GM13976 (cell line): ENCODE measurements around the gene PIP5K1B.
"Not testable (repeated sequence)": the region's sequence is repeated elsewhere in the genome, so short reads cannot be mapped to it uniquely, and the experiment has no call there.

Experiments
- DNase-seq: peaks from one replicate; pipeline ENCODE4 v3.0.0; 2012; ENCODE audit warnings: low spot score
- CTCF ChIP-seq: IDR thresholded peaks from 2 replicates; pipeline ENCODE4 v1.5.1; 2012; ENCODE audit warnings: borderline replicate concordance, mild to moderate bottlenecking; ENCODE audit not compliant: insufficient read depth; ENCODE audit errors: extremely low read depth, missing control alignments, control extremely low read depth
- in situ Hi-C: fragments of 300-500 bp; cut with MboI; formaldehyde crosslinking; loops from one replicate; pipeline ENCODE4 v1.12.0; 2022; ENCODE audit warnings: low sequenced_read_pairs, mixed read lengths, inconsistent platforms; ENCODE audit not compliant: unreplicated experiment

Gene PIP5K1B

GRCh38 chr9:68697851-68698250 is 7.2 kb upstream of the PIP5K1B start:
- TF ChIP-seq CTCF = no peak
- DNase-seq = no peak
- in situ Hi-C loops = no loop called here

DNA sequence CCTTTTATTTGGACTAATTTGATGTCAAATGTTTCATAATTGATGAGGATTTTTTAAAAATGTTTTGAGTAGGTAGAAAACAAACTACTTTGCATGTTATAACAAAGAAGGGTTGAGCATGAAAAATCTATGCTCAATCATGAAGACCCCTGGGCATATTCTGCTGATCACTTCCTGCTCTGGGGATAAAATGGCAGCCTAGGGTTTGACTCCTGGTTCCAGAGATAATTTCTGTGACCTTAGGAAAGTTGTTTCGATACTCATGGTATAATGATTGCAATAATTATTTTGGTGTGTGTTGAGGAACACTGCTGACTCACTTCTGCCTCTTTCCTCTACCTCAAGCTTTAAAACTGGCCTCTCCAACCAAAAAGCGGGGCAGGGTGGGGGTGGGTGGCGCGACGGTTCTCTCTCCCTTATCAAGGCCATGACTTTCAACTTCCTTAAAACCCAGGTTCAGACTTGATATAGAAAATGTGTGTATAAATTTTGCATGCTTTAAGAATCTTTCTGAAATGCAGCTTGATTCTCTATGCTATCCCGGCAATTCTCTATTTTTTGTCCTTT is 6.0 kb upstream of the PIP5K1B start:
- no peak for DNase-seq
- in situ Hi-C loops = no loop called here
- no peak for TF ChIP-seq CTCF

DNA sequence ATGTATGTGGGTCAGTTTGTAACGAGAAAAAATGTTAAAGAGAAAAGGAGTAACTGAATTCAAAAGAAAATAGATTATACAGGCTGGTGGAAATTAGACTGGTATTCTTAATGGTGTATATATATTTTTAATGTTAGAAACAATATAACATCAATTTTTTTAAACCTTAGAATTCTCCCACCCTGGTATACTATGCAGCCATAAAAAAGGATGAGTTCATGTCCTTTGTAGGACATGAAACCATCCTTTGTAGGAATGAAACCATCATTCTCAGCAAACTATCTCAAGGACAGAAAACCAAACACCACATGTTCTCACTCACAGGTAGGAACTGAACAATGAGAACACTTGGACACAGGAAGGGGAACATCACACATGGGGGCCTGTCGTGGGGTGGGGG is 5.4 kb upstream of the PIP5K1B start:
- in situ Hi-C loops = loop anchor here (10.0 to 25.0 kb wide), 3 partner anchors 95 to 488 kb away; no protein-coding TSS in a partner anchor
- not testable (repeated sequence) for DNase-seq

GRCh38 chr9:68702493-68702892 is 2.5 kb upstream of the PIP5K1B start:
- no peak for TF ChIP-seq CTCF
- no peak for DNase-seq
- in situ Hi-C loops = loop anchor here (10.0 to 25.0 kb wide), 3 partner anchors 92 to 485 kb away; no protein-coding TSS in a partner anchor

- no peak for TF ChIP-seq CTCF
- no peak for DNase-seq
- in situ Hi-C loops = loop anchor here (10.0 to 25.0 kb wide), 3 partner anchors 91 to 484 kb away; no protein-coding TSS in a partner anchor
These were observed 1.4 kb upstream of the PIP5K1B start for GRCh38 chr9:68703672-68704071.

- in situ Hi-C loops = loop anchor here (10.0 to 25.0 kb wide), 3 partner anchors 90 to 483 kb away; no protein-coding TSS in a partner anchor
- TF ChIP-seq CTCF = no peak
- DNase-seq = no peak
These were observed 584 bp upstream of the PIP5K1B start for GRCh38 chr9:68704498-68704813.

GRCh38 chr9:68705531-68706362 is 707 bp downstream of the PIP5K1B start:
- in situ Hi-C loops = loop anchor here (10.0 to 25.0 kb wide), 3 partner anchors 89 to 482 kb away; no protein-coding TSS in a partner anchor
- peak; percentile 44 for TF ChIP-seq CTCF
- peak; percentile 58 for DNase-seq
